Activated T-cell treated with anti-CD3 and anti-CD28 coated beads, Interleukin-2, amount 50 U/mL, for 48 hours (primary cell): Measurements from ENCODE around the gene ZBTB17.
"Not testable (repeated sequence)": the region's sequence is repeated elsewhere in the genome, so short reads cannot be mapped to it uniquely, and the experiment has no call there.

Source experiments
- DNase-seq, 2 experiments: peaks; one replicate each; pipeline ENCODE4 v3.0.0-alpha.2; 2020

Gene ZBTB17

DNA sequence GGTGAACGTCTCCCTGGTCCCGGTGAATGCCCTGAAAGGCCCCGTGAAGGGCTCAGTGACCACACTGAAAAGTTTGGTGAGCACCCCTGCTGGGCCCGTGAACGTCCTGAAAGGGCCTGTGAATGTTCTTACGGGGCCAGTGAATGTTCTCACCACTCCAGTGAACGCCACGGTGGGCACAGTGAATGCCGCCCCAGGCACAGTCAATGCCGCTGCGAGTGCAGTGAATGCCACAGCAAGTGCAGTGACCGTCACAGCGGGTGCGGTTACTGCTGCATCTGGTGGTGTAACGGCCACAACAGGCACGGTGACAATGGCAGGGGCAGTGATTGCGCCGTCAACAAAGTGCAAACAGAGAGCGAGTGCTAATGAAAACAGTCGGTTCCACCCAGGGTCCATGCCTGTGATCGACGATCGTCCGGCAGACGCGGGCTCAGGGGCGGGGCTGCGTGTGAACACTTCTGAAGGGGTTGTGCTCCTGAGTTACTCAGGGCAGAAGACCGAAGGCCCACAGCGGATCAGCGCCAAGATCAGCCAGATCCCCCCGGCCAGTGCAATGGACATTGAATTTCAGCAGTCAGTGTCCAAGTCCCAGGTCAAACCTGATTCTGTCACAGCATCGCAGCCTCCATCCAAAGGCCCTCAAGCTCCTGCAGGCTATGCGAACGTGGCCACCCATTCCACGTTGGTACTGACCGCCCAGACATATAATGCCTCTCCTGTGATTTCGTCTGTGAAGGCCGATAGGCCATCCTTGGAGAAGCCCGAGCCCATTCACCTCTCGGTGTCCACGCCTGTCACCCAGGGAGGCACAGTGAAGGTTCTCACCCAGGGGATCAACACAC, 41.5 kb downstream of the ZBTB17 start:
- DNase-seq = peak in 1 of 2 experiments; percentile 17

DNA sequence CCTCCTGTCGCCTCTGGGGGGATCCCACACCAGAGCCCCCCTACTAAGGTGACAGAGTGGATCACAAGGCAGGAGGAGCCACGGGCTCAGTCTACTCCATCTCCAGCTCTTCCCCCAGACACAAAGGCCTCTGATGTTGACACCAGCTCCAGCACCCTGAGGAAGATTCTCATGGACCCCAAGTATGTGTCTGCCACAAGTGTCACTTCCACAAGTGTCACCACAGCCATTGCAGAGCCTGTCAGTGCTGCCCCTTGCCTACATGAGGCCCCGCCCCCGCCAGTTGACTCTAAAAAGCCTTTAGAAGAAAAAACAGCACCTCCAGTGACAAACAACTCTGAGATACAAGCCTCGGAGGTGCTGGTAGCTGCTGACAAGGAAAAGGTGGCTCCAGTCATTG, 42.2 kb downstream of the ZBTB17 start:
- no peak for DNase-seq

DNA sequence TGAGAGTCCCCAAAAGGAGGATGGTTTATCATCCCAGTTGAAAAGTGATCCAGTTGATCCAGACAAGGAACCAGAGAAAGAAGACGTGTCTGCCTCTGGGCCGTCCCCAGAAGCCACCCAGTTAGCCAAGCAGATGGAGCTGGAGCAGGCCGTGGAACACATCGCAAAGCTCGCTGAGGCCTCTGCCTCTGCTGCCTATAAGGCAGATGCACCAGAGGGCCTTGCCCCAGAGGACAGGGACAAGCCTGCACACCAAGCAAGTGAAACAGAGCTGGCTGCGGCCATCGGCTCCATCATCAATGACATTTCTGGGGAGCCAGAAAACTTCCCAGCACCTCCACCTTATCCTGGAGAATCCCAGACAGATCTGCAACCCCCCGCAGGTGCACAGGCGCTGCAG, 43.3 kb downstream of the ZBTB17 start:
- DNase-seq = no peak

DNA sequence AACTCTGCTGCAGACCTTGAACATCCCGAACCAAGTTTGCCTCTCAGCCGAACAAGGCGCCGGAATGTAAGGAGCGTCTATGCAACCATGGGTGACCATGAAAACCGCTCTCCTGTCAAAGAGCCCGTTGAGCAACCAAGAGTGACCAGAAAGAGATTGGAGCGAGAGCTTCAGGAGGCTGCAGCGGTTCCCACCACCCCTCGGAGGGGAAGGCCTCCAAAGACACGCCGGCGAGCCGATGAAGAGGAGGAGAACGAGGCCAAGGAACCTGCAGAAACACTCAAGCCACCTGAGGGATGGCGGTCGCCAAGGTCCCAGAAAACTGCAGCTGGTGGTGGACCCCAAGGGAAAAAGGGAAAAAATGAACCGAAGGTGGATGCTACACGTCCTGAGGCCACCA, 44.0 kb downstream of the ZBTB17 start:
- no peak for DNase-seq

GRCh38 chr1:15931401-15931800, 44.5 kb downstream of the ZBTB17 start:
- no peak for DNase-seq

- no peak for DNase-seq
Observed at GRCh38 chr1:15928971-15929965, 46.6 kb downstream of the ZBTB17 start.

DNA sequence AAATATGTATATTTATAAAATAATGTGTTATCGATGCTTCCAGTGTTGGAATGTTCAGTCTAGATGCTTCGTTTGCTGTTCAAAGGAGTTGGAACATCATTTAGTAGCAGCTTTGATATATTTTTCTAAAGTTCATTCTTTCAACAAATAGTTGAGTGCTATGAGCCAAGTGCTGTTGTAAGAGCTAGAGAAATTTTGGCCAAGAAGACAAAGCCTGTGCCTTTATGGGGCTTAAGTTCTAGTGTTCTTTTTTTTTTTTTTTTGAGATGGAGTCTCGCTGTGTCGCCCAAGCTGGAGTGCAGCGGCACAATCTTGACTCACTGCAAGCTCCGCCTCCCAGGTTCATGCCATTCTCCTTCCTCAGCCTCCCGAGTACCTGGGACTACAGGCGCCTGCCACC, 49.5 kb downstream of the ZBTB17 start:
- not testable (repeated sequence) for DNase-seq

GRCh38 chr1:15923241-15923640, 52.7 kb downstream of the ZBTB17 start:
- no peak for DNase-seq

DNA sequence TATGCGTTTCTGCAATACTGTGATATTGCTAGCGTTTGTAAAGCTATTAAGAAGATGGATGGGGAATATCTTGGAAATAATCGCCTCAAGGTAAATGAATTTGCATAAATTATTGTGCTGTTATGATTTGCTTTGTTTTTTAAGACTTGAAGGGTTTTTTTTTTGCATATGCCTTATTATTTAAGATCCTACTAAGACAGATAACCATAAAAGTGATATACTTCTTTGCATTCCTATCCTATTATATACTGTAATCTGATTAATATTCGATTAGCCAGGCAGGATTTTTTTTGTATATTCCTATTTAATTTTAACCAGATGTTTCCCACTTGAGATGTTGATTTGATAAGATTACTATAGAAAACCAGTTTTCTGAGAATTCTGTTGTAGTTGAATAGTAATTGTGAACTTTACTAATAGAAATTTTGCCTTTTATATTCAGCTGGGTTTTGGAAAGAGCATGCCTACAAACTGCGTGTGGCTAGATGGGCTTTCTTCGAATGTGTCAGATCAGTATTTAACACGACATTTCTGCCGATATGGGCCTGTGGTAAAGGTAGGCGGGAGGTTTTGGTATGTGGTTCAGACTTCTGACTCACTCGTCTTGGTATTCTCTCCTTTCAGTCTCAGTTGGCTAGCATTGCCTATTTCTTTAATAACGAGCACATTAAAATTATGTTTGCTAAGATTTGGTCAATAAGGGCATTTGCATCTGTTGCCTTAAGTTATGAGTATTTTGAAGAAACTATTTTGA, 56.8 kb downstream of the ZBTB17 start:
- DNase-seq = peak; percentile 71 to 77

GRCh38 chr1:15916916-15917315, 59.0 kb downstream of the ZBTB17 start:
- no peak for DNase-seq

DNA sequence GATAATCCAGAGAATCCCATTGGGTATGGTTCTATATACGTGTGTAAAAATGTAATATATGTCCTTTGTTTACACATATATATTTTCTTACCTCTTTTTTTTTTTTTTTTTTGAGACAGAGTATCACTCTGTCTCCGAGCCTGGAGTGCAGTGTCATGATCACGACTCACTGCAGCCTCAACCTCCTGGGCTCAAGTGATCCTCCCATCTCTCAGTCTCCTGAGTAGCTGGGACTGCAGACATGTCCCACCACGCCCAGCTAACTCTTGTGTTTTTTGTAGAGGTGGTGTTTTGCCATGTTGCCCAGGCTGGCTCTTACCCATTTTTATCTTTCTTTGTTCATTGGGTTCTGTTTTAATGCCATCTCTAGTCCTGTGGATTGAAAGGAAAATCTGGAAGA, 59.5 kb downstream of the ZBTB17 start:
- DNase-seq = no peak

GRCh38 chr1:15915991-15916390, 59.9 kb downstream of the ZBTB17 start:
- DNase-seq = no peak

GRCh38 chr1:15913607-15914006, 62.3 kb downstream of the ZBTB17 start:
- DNase-seq = not testable (repeated sequence)

- DNase-seq = no peak
Observed at GRCh38 chr1:15911927-15912326, 64.0 kb downstream of the ZBTB17 start.

DNA sequence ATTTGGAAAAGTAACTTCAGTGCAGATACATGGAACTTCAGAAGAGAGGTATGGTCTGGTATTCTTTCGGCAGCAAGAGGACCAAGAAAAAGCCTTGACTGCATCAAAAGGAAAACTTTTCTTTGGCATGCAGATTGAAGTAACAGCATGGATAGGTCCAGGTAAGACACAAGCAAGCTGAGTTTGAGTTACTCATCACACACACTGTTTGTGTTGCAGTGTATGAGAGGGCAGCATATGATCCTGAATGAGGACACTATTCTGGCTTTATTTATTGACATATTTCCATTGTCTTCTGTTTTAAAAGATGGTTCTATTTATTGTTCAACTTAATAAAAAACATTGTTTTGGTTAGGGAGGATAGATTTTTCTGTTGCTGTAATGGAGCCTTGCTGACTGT, 64.8 kb downstream of the ZBTB17 start:
- no peak for DNase-seq

GRCh38 chr1:15908597-15908996, 67.3 kb downstream of the ZBTB17 start:
- DNase-seq = no peak

DNA sequence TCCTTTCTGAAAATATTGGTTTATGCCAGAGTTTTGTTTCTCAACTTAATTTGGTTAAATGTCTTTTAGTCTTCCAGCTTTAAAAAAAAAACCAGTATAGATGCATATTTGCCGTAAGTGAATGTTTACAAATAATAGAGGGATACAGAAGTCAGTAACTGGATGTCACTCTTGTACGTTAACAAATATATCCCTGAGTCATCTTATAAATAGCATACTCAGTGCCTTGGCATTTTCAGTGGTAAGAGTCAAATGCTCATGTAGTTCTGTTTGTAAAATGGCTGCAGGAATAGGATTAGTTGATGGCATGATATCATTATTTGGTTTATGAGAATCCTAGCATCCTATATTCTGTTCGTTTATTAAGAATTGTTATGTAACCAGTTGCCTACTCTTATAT, 73.0 kb downstream of the ZBTB17 start:
- DNase-seq = no peak

- no peak for DNase-seq
Observed at GRCh38 chr1:15900662-15901279, 75.1 kb downstream of the ZBTB17 start.

DNA sequence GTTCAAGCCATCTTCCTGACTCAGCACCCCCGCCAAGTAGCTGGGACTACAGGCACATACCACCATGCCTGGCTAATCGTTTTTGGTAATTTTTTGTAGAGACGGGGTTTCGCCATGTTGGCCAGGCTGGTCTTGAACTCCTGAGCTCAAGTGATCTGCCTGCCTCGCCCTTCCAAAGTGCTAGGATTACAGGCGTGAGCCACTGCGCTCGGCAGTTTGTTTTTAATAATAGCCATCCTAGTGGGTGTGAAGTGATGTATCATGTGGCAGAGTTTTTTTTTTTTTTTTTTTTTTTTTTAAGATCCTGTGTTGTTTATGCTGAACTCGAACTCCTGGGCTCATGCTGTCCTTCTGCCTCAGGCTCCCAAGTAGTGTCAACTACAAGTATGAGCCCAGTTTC, 76.6 kb downstream of the ZBTB17 start:
- no peak for DNase-seq

DNA sequence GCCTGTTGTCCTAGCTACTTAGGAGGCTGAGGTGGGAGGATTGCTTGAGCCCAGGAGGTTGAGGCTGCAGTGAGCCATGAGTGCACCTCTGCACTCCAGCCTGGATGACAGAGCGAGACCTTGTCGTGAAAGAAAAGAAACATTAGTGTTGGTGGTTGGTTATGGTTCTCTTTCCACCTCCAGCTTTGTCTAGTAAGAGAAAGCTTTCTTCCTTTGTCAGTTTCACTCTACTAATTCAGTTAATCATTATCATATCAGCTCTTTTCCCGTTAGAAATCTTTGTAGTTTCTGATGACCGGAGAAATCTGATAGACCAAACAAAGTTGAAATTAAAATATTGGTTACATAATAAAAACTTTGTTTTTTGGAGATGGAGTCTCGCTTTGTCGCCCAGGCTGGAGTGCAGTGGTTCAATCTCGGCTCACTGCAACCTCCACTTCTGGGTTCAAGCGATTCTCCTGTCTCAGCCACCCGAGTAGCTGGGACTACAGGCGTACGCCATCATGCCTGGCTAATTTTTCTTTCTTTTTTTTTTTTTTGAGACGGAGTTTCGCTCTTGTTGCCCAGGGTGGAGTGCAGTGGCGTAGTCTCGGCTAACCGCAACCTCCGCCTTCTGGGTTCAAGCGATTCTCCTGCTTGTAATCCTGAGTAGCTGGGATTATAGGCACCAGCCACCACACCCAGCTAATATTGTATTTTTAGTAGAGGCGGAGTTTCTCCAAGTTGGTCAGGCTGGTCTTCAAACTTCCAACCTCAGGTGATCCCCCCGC, 78.9 kb downstream of the ZBTB17 start:
- DNase-seq = not testable (repeated sequence)

DNA sequence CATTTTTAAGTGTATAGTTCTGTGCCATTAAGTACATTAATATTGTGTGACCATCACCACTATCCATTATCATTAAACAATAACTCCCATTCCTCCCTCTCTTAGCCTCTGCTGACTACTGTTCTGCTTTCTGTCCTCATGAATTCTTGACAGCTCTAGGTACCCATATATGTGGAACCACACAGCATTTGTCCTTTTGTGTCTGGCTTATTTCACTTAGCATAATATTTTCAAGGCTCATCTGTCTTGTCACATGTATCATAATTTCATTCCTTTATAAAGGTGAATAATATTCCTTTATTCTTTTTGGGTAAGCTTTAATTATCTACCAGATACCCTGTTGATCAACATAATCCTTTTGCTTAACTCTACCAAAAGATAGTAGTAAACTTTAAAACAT, 80.7 kb downstream of the ZBTB17 start:
- no peak for DNase-seq
